HG02943 (cell line): ENCODE measurements around the gene LRRC25.

Experiments used
- ATAC-seq: cut with Tn5 transposase; IDR thresholded peaks from one replicate; pipeline ENCODE4 v1.9.1; 2021; ENCODE audit warnings: mild to moderate bottlenecking, low read depth, moderate library complexity; ENCODE audit not compliant: unreplicated experiment

Gene LRRC25

DNA sequence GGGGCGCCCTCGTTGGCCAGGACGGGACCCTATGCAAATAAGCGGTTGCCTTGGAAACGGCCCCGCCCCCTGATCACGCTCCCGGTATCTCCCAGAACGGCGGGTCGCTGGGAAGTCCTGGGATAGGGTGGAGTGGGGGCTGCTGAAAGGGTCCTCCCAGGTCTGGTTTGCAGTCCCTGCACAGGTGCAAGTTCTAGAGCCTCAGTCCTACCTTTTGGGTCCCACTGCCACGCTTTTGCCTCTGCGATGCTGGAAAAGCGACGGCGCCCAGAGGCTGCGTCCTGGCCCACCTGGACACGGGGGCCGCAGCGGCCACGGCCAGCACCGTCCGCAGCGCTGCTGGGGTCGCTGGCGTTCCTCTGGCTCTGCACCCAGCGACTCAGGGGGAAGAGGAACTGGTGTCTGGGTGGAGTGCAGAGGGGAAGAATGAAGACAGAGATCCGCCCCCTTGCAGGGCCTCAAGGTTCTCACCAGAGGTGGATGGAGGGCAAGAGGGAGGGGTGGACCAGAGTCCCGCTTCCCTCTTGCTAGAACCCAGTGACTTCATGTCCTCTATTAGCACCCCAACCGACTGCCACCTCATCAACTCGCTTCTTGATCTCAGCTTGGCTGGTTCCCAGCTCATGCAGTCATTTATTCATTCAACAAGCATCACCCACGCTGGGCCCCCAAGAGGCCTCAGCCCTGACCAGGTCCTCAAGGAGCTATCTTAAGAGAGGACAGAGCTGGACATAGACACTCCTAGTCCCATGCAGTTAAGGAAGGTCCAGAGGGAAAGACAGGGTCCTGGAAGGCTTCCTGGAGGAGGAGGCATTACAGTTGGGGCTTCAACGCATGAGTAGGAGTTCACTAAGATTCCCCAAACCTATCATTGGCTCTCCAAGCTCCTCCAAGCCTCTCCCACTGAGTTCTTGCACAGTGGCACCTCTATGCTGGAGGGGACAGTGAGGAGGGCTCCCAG is at the start of gene LRRC25:
TSS of gene LRRC25 (minus strand) at position 381 of the 961 bp plus-strand sequence. CDS start 659 bp downstream, outside the sequence.
- no peak for ATAC-seq

DNA sequence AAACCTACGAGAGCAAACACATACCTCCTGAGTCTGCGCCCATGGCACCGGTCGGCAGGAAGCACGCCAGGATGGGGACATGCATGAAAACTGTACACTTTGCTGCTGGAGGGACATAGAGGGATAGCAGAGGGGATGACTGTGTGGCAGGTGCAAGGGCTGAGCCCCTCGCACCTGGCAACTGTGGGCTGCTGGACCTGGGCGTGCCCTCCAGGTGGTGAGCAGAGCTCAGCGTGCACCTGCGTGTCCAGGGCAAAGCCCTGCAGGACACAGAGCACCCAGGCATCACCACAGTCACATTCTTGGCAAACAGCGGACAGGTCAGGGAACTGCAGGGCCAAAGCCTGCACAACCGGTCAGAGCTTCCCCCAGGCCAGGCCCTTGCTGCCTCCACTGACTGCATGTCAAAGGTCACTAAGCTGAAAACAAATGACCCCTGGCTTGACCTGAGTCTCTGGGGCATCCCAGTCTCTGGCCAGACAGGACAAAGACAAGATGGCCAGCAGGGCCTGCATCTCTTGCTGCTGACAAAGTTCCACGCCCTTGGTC is 49.5 kb upstream of the LRRC25 start:
- ATAC-seq = no peak

DNA sequence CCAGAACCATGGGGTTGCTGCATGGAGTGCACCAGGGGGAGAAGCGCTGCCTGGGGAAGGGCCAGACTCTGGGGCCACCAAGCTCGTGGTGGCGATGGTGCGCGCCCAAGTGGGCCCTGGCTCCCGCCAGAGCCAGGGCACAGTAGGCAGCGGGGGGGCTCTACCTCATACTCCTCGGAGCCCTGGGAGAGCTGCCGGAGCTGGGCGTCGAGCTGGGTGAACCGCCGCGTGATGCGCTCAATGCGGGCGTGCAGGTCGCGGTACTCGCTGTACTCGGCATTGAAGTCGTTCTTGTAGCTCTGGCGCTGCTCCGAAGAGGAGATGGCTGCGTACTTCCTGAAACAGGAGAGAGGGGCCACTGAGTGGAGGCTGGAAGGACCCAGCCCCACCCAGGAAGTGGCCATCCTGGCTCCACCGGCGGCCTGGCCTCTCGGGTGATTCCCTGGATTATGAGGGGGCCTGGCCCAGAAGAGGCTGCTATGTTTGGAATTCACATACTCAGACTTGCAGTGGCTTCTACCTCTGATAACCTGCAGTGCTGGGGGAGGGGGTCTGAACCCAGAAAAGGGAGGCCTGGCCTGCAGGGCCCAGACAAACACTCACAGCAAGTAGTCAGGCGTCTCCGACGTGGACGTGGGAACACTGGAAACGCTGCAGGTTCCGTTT is 48.9 kb upstream of the LRRC25 start:
- ATAC-seq = no peak

DNA sequence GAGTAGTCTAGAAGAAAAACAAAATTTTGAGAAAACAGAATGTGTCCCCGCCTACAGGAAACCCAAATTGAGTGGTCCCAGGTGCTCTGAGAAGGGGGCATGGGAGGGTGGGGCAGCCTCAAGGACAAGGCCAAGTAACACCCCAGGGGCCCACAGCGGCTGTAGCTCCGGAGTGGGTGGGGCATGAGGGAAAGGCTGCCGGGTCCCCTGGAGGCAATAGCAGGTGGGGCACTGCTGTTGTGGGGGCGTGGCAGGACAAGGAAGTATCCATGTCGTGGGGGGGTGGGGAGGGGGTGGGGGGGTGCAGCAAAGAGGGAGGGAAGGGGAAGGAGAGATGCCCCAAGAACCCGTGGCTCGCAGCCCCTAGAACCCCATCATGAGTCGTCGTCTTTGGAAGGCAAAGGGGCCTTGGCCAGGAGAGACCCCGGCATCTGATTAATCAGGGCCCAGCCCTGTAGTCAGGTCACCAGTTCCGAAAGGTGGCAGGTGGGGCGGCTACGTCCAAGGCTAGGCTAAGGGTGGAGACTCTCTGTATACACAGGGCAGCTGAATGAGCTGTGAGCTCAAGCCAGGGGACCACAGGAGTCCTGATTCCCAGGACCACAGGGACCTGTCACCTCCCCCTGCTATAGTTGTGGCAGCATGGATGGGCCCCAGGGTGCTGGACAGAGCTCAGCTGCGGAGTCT is 48.0 kb upstream of the LRRC25 start:
- ATAC-seq = no peak

DNA sequence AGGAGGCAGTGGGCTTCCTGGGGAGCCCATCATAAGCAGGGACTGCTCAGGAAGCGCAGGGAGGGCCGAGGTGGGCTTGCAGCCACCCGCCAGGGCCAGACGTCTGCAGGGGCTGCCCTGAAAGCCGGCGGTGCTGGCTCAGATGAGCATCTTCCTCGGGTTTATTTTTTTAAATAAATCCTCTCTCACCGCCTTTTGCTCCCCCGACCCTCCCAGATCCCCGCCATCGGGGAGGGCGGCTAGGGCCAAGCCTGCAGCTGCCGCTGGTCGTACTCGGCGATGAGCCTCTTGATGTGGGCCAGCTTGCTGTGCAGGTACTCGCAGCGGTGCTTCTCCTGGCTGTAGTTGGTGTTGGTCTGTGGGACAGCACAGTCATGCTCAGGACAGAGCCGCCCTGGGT is 47.1 kb upstream of the LRRC25 start:
- no peak for ATAC-seq

DNA sequence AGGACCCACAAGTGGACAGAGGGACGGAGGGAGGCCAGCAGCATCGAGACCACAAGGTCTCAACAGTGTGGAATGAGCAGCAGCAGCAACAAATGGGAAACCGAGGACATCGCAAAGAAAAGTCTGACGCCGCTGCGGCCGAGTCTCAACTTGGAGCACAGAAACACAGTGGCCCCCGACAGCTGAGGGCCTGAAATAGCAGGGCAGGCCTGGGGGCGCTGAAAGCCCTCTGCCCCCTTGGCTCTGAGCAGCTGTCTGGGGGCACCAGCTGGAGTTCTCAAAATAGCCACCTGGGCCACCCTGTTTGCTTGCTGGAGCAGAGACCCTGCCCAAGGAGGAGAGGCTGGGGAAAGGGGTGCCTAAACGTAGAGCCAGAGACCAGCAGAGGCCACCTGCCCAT is 46.4 kb upstream of the LRRC25 start:
- no peak for ATAC-seq

DNA sequence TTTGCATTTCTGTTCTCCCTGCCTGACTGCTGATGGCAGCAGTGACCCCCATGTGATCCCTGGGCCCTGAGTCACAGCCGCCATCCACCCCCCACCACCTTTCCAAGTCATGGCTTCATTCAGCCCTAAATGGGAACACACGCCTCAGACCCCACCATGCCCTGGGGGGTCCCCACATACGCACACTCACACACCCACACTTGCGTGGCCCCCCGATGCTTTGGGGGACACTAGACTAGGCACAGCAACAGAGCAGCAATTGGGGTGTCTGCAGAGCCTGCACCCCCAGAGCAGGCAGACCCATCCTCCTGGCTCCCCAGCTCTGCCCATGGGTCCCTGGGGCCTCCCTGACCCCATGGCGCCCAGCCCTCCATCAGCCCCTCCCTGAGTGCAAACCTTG is 46.0 kb upstream of the LRRC25 start:
- ATAC-seq = no peak

DNA sequence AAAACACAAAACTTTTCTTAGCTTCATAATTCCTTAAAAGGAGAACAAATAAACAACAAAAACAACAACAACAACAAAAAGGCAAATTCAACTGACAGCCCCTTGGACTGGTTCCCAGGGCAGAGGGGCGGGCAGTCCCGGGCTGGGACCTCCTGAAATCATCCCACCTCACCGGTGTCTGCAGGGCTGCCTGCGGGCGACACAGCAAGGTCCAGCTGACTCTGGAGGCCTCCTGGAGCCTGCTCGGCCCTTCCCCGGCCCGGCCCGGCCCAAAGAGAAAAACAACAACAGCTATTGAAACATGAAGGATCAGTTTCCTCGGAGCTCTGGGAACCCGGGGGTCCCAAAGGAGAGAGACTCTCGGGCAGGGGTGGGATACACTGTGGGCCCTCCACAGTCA is 45.5 kb upstream of the LRRC25 start:
- ATAC-seq = no peak

DNA sequence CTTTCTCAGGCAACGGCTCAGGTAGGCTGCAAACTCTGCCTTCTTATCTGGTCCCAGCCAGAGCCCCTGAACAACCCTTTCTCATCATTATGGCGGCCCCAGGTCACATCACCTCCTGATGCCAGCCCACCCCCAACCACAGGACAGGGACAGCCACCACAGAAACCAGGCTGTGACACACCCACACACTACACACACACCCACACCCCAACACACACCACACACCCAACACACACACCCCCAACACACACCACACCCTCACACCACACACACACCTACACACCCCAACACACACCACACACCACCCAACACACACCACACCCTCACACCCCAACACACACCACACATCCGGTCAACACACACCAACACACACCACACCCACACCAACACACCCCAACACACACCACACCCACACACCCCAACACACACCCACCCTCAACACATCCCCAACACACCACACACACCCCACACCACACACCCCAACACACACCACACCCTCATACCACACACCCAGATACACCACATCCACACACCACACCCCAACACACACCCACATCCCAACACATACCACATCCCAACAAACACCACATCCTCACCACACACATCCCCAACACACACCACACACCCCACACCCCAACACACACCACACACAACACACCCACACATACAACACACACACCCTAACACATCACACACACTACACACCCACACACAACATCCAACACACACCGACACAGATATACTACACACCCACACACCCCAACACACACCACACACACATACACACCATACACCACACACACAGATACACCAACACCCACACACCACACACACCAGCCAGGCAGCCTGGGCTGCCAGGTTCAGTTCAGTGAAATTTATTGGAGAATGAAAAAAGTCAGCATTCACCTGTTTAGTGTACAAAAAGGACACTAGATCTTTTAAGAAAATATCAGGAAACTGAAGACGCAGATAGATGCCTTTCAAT is 44.7 kb upstream of the LRRC25 start:
- no peak for ATAC-seq

DNA sequence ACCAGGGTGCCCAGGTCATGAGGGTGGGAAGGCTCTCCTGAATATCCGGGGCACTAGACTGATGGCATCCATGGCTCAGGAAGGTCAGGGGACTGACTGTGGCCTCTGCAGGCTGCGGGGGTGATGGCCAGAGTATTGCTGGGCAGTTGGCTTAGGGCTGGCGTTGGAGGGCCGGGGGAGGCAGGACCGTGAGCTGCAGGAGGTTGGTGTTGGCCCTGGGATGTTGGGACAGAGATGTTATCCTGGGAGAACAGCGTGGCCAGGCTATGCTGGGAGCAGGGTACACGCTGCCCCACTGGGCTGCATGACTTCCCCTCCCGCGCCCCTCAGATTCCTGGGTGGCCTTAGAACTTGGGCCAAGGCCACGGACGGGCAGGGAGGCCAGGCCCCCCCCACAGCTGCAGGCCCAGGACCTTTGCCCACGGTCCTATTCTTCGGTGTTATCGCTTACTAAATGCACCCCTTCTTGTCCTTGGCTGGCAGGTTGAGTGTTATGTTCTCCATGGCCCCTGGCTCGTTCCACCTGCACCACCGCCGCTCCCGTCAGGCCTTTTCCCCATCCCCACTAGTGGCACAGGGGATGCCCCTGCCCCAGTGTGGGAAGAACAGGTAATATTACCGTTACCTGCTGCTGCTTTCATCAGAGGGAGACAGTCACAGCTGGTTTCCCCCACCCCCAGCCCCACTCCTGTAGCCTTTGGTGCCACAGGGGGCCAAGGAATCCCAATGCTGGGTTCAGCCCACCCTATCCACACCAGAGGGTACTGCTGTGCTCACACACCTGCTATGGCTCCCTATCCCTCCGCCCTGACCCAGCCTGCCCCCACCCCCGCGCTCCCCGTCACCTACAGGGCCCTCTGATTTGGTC is 43.7 kb upstream of the LRRC25 start:
- no peak for ATAC-seq

DNA sequence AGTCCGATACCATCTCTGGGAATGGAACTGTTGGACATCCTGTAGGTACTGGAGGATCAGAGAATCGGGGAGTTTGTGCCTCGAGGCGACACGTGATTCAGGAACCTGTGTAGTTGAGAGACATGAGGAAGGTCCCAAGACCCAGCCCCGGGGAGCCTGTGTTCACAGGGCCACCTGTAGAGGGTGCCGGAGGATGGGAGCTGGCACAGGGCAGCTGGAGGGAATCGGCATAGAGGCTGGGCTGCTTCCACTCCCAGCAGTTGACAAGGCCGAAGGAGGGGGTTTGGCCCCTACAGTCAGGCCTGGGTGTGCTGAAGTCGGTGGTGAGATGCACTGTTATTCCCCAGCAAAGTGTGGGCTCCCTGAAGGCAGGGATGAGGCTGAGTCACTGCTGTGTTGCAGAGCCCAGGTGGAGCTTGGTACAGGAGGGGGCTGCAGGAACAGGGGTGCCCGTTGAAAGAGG is 43.0 kb upstream of the LRRC25 start:
- no peak for ATAC-seq

DNA sequence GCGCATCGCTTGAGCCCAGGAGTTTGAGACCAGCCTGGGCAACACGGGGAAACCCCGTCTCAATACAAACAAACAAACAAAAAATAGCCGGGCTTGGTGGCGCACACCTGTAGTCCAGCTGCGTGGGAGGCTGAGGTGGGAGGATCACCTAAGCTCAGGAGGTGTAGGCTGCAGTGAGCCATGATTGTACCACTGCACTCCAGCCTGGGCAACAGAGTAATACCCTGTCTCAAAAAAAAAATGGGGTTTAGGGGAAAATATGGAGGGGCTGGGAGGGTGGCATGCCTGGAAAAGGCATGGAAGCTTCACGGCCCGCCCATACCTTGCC is 42.5 kb upstream of the LRRC25 start:
- no peak for ATAC-seq

DNA sequence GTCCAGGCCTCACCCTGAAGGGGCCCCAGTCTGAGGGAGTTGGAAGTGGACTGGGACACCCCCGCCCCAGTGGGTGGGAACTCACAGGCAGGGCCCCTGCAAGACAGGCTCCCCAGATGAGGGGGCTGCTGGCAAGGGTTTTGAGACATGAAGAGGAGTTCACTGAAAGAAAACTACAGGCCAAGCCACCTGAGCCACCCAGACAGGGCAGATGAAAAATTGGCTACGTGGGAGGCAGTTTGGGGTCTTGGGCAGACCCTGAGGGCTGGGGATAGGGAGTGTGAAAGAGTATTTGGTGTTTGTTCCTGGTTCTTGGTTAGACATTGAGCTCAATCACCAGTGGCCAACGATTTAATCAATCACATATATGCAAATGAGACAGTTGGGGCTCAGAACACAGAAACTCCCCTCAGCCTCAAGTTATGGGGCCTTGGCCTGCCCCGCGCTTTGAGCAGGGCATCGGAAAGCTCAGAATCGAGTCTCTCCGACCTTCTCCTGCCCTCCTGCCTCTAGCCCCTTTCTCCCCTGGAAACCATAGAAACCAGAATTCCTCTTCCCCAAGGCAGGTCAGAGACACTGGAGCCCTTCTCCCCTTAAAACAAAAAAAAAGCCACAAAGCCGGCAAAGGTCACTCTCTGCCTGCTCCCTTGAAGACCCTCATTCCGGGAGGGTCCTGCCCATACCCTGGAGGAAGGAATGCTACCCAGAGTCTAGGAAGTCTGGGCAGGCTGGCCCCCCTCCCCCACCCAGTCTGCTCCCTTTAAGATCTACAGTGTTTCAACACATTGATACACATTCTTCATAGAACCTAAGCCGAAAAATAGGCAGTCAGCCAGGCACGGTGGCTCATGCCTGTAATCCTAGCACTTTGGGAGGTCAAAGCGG is 41.8 kb upstream of the LRRC25 start:
- ATAC-seq = no peak

DNA sequence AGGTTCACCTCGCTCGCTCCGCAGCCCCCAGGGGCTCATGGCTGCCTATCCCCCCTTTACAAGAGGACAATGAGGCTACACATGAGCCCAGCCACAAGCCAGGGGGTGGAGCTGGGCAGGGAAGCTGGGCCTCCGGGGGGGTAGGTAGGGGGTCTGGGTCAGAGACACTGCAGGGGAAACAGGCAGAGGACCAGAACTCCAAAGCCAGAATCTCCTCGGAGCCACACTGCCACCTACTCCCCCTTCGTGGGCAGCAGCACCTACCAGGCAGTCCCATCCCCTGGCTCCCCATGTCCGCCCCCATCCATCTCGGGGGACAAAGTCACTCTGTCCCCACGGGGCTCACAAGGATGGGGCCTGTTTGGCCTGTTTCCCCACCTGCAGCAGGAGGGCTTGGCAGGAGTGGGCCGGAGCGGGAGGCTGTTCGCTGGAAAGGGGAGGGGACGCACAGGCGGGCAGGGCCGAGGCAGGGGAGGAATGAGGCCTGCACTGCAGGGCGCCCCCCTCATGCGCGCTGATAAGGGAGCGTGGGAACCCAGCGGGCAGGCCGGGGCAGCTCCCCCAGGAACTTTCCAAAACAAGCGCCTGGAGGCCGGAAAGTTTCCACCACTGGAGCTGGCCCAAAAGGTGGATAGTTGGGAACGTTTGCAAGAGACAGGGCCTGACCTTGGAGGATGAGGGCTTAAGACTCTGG is 41.1 kb upstream of the LRRC25 start:
- no peak for ATAC-seq

DNA sequence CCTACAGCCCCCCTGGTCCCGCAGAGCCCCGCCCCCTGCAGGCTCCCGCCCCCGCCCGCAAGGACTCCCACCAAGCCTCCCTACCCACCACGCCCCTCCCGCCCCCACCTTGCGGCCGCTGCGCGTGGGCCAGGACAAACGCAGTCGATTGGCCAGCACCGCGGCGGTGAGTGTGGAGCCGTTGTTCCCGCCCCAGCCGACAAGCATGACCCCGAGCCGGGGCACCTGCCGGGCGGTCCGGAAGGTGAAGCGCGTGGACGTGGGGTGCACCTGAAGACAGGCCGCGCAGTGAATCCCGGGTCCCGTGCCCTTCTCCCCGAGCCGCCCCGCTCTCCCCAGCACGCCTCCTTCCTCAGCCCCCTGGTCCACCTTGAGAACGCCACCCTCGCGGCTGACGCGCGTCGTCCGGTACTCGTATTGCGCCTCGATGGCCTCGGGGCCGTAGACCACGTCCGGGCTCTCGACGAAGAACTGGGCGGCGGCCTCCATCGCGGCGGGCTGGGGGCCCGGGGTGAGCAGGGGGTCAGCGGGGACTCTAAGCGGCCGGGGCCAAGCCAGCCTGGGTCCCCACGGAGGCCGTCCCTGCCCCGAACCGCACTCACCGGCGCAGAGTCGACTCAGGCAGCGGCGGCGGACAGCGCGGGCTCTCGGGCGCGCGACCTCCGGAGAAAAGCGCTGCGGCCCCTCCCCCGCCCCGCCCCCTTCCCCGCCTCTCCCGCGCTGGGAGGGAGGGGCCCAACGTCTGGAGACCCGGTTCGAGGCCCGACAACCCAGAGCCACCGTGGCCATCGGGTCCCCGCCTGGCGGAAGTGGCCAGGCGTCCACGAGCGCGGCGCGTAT is 40.3 kb upstream of the LRRC25 start, which contains the start of gene ISYNA1:
TSS of gene ISYNA1 (minus strand) at position 643 of the 840 bp plus-strand sequence. CDS start at position 489, 154 bp downstream.
- no peak for ATAC-seq
